GM23338 (cell line): ENCODE results near the gene GALNT1. TPM values are rescaled to one million over a fixed set of nuclear protein-coding genes. Genes with fewer than 3 reads are reported as not detected.

Experiments
- ATAC-seq: fragments of 200-7000 bp; cut with Tn5 transposase; 3 replicates; pipeline ENCODE4 v1.9.1; 2020
- DNase-seq: peaks from one replicate; pipeline ENCODE4 v3.0.0-alpha.2; 2015; ENCODE audit warnings: low spot score
- H2AFZ ChIP-seq: fragments of 200-600 bp; sonication (generic); 2 replicates; pipeline ENCODE4 v1.8.0; 2016; ENCODE audit warnings: antibody characterized with exemption, mild to moderate bottlenecking, moderate library complexity
- H3F3A ChIP-seq: fragments of 200-600 bp; sonication (generic); replicated peaks from 2 replicates; pipeline ENCODE4 v1.8.0; 2017; ENCODE audit warnings: antibody characterized with exemption, mixed run types, low read depth
- H3K27ac ChIP-seq: fragments of 200-600 bp; sonication (generic); 2 replicates; pipeline ENCODE4 v1.6.1; 2016; ENCODE audit warnings: low read depth
- H3K27me3 ChIP-seq: fragments of 200-600 bp; sonication (generic); 2 replicates; pipeline ENCODE4 v1.8.0; 2016; ENCODE audit warnings: mild to moderate bottlenecking, mixed run types, moderate library complexity; ENCODE audit not compliant: insufficient read depth
- H3K36me3 ChIP-seq: fragments of 200-600 bp; sonication (generic); 2 replicates; pipeline ENCODE4 v1.8.0; 2016; ENCODE audit warnings: mild to moderate bottlenecking; ENCODE audit not compliant: insufficient read depth
- H3K4me1 ChIP-seq: fragments of 200-600 bp; sonication (generic); 2 replicates; pipeline ENCODE4 v1.8.0; 2016; ENCODE audit warnings: mild to moderate bottlenecking, moderate library complexity; ENCODE audit not compliant: insufficient read depth
- H3K4me2 ChIP-seq: fragments of 200-600 bp; sonication (generic); 2 replicates; pipeline ENCODE4 v1.7.1; 2017; ENCODE audit warnings: mixed run types
- H3K4me3 ChIP-seq: fragments of 200-600 bp; sonication (generic); 2 replicates; pipeline ENCODE4 v1.6.1; 2016; ENCODE audit warnings: mixed run types
- H3K79me2 ChIP-seq: fragments of 200-600 bp; sonication (generic); replicated peaks from 2 replicates; pipeline ENCODE4 v1.8.0; 2017; ENCODE audit warnings: mild to moderate bottlenecking; ENCODE audit not compliant: insufficient read depth
- H3K9me2 ChIP-seq: fragments of 200-600 bp; sonication (generic); 2 replicates; pipeline ENCODE4 v1.8.0; 2017; ENCODE audit not compliant: insufficient read depth
- H4K20me1 ChIP-seq: fragments of 200-600 bp; sonication (generic); replicated peaks from 2 replicates; pipeline ENCODE4 v1.8.0; 2017; ENCODE audit warnings: mild to moderate bottlenecking; ENCODE audit not compliant: insufficient read depth
- H3K27ac Mint-ChIP-seq: 2 replicates; pipeline ENCODE4 v1.8.0; 2020; ENCODE audit warnings: inconsistent platforms, mild to moderate bottlenecking, moderate library complexity, mixed read lengths
- H3K27me3 Mint-ChIP-seq: 3 replicates; pipeline ENCODE4 v1.8.0; 2022; ENCODE audit warnings: low read depth, mild to moderate bottlenecking, moderate library complexity, mixed read lengths, inconsistent platforms; ENCODE audit not compliant: insufficient read depth, poor library complexity
- H3K36me3 Mint-ChIP-seq: 3 replicates; pipeline ENCODE4 v1.8.0; 2021; ENCODE audit warnings: low read depth, mild to moderate bottlenecking, inconsistent platforms, moderate library complexity, mixed read lengths
- H3K4me1 Mint-ChIP-seq: 3 replicates; pipeline ENCODE4 v1.8.0; 2020; ENCODE audit warnings: mild to moderate bottlenecking, inconsistent platforms, mixed read lengths
- H3K4me3 Mint-ChIP-seq: 3 replicates; pipeline ENCODE4 v1.8.0; 2021; ENCODE audit warnings: moderate library complexity, mild to moderate bottlenecking, inconsistent platforms, mixed read lengths
- H3K9me3 Mint-ChIP-seq: 3 replicates; pipeline ENCODE4 v1.8.0; 2020; ENCODE audit warnings: moderate library complexity, mild to moderate bottlenecking, inconsistent platforms, mixed read lengths
- CREB1 ChIP-seq: fragments of 250-450 bp; sonication (Bioruptor Pico); IDR thresholded peaks from 2 replicates; pipeline ENCODE4 v1.5.0; 2020; ENCODE audit warnings: low read depth, mild to moderate bottlenecking, moderate library complexity
- NANOG ChIP-seq: IDR thresholded peaks from 2 replicates; pipeline ENCODE4 v1.6.1; 2016; ENCODE audit warnings: antibody characterized with exemption, borderline replicate concordance
- REST ChIP-seq: IDR thresholded peaks from one replicate; pipeline ENCODE4 v1.6.1; 2018; ENCODE audit warnings: antibody characterized with exemption; ENCODE audit not compliant: unreplicated experiment
- ZNF114 ChIP-seq: fragments of 250-450 bp; sonication (Bioruptor Pico); IDR thresholded peaks from 2 replicates; pipeline ENCODE4 v1.5.0; 2020; ENCODE audit warnings: mild to moderate bottlenecking, moderate library complexity
- ZNF462 ChIP-seq: fragments of 250-450 bp; sonication (Bioruptor Pico); IDR thresholded peaks from 2 replicates; pipeline ENCODE4 v1.5.0; 2020; ENCODE audit warnings: mild to moderate bottlenecking, moderate library complexity
- polyA plus RNA-seq: library from polyadenylated mRNA; unstranded; fragments of >200 nt; fragmentation: Nextera tagmentation; extraction: Ambion mirVana; gene quantifications from 2 replicates; pipeline ENCODE4 v1.2.1, GENCODE V29; 2016
- total RNA-seq: library from RNA; depleted of rRNA; stranded (reverse); fragments of >200 nt; shearing (Covaris generic); gene quantifications from 2 replicates; pipeline ENCODE4 v1.2.3, GENCODE V29; 2014

The GALNT1 gene
- total and polyA plus RNA-seq, 2 experiments from 2014 or later, result 37.4 to 60.8 TPM

- H3K4me3 ChIP-seq, result no peak overlapping the region
- H3K27ac ChIP-seq, result no peak overlapping the region
- no peaks in the 10 kb centered on the region for H3F3A ChIP-seq
- no peaks in the 10 kb centered on the region for H3K79me2 ChIP-seq
- DNase-seq (no peak), ATAC-seq (no peak)
- no peak overlapping the region for H2AFZ ChIP-seq
- H3K9me3 Mint-ChIP-seq, result no peaks in the 10 kb centered on the region
- H3K9me2 ChIP-seq, result no peaks in the 10 kb centered on the region
- no peak overlapping the region for H3K4me3 Mint-ChIP-seq
- H3K27me3 ChIP-seq, result no peaks in the 10 kb centered on the region
- H3K27ac Mint-ChIP-seq, result no peak overlapping the region
- H3K4me1 Mint-ChIP-seq, result no peaks in the 10 kb centered on the region
- no peak overlapping the region for H3K4me2 ChIP-seq
- 0 out of 3 replicates have a peak, but pooled peaks cover 4% of the 10 kb centered on the region for H3K36me3 Mint-ChIP-seq
- peaks cover 10% of the 10 kb centered on the region; the same call in 1 of the 2 replicates for H3K36me3 ChIP-seq
- no peaks in the 10 kb centered on the region for H3K27me3 Mint-ChIP-seq
- no peaks in the 10 kb centered on the region for H3K4me1 ChIP-seq
- TF ChIP-seq REST (no peak), ZNF114 (CRISPR knock-in tag) (no peak), ZNF462 (CRISPR knock-in tag) (no peak), NANOG (no peak), CREB1 (CRISPR knock-in tag) (no peak)
- no peaks in the 10 kb centered on the region for H4K20me1 ChIP-seq
These were observed 110.1 kb downstream of the GALNT1 start for GRCh38 chr18:35691625-35692024.
